CD4-positive, alpha-beta T cell treated with Interleukin-4 for 1 hour (primary cell): ENCODE measurements around the gene SRGAP2.
"Not testable (repeated sequence)": the region's sequence is repeated elsewhere in the genome, so short reads cannot be mapped to it uniquely, and the experiment has no call there.

Source experiments
- DNase-seq, 2 donors: peaks; one replicate each; pipeline ENCODE4 v3.0.0-alpha.2; 2020 to 2022

Gene SRGAP2

GRCh38 chr1:206252680-206253335, 49.5 kb downstream of the SRGAP2 start:
- DNase-seq = not testable (repeated sequence)
